NCI-H2171 treated with DMSO at 0.1 percent for 48 hours (cell line): ENCODE measurements around the gene NPDC1.

ENCODE experiments used
- DNase-seq: peaks from one replicate; lab custom pipeline; 2025; lab: John Stamatoyannopoulos, UW

Gene NPDC1

DNA sequence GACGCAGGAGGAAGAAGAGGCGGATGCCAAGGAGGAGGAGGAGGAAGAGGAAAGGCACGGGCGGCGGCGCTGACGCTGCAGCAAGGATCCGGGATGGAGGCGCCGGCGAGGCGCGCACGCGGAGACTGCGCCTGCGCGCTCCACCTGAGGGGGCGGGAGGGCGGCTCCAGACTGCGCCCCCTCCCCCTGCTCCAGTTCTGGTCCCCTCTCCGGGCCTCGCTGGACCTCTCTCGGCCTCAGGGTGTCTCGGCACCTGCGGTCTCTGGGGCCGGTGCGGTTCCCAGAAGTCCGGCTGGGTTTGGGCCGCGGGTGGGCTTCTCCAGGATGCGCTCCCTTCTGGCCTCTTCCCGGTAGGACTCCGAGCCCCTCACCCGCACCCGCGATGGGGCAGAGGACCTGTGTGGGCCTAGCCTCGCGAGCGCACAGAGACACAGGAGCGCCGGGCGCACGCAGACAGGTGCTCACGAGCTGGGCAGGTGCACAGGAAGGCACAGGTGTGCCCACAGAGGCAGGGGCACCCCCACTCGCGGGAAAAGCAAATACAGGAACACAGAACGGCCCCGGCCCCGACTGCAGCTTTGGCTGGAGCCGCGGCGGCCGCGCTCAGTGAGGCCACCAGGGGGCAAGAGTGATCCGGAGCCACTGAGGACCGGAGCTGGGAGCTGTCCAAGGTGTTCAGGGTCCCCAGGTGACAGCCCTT, at the start of gene NPDC1:
NPDC1 (minus strand) TSS at position 90 of the 700 bp plus-strand sequence. CDS start 188 bp downstream, outside the sequence.
- DNase-seq = peak; percentile 86

GRCh38 chr9:137089232-137089947, 43.4 kb upstream of the NPDC1 start:
- peak; percentile 89 for DNase-seq

DNA sequence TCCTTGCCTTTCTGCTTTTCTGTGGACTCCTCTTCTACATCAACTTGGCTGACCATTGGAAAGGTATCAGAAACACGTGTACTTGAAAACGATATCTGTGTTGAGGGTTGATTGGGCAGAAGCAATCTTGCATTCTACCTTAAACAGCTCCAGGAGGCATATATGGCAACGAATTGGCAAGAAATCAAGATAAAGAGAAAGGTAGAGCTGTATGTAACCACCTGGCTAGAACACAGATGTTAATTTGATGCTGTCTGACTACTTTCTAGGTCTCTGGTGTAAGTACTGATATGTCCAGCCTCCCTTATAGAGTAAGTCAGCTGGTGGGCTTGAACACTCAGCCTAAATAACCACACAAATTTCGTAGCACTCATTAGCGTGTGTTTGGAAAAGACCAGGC, 42.1 kb upstream of the NPDC1 start:
- DNase-seq = peak; percentile 77

DNA sequence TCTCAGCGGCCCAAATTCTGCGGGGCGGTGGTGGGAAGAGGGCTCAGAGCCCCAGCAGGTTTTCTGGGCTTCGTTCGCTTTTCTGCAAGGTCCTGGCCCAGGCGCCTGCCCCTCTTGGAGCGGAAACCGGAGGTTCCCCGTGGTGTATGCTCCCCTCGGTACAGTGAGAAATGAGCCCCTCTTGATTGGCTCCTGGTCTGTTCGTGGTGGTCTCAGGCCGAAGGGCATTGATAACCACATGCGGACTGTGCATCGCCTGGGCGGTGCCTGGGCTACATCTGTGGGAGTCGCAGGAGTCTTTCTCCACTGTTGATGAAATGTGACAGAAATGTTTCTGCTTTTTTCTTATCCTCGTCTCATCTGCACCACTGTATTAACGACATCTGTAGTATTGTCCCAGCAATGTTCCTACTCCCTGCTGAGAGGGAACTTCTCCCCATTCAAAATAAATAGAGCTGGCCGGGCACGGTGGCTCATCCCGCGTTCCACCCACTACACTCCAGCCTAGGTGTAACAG, 41.5 kb upstream of the NPDC1 start:
- no peak for DNase-seq

GRCh38 chr9:137086531-137087408, 40.8 kb upstream of the NPDC1 start, which contains the start of gene MAN1B1:
TSS of gene MAN1B1 (plus strand) at chr9:137086985. CDS start at chr9:137087000, 15 bp downstream.
- DNase-seq = peak; percentile 100

- DNase-seq = peak; percentile 30
Observed at GRCh38 chr9:137085920-137086530, 40.0 kb upstream of the NPDC1 start.

GRCh38 chr9:137084526-137084925, 38.5 kb upstream of the NPDC1 start:
- DNase-seq = no peak

DNA sequence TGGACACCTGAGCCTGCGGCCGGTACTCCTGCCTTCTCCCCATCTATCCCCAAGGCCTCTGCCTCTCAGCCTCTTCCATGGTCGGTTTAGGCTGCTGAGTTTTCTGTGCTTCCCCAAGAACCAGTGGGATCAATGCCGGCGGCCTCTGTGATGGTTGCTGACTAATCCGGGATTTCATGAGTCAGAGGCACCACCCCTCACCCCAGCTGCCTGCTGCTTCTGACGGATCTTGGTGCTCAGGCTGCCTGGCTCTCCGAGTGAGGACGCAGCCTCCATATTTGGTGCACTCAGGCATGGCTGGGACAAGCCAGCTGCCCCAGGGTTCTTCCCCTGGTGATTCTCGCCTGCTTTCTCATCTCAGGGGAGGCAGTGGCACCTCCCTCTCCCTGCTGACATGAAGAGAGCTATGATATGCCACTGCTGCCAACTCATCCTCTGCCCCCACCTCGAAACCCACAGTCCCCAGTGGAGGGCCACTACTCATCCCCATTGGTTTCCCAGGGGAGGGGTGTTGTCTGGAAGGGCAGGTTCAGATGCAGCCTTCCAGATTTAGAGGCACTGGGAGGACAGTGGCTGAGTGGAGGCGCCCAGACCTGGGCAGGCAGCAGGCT, 37.5 kb upstream of the NPDC1 start:
- DNase-seq = peak; percentile 50

DNA sequence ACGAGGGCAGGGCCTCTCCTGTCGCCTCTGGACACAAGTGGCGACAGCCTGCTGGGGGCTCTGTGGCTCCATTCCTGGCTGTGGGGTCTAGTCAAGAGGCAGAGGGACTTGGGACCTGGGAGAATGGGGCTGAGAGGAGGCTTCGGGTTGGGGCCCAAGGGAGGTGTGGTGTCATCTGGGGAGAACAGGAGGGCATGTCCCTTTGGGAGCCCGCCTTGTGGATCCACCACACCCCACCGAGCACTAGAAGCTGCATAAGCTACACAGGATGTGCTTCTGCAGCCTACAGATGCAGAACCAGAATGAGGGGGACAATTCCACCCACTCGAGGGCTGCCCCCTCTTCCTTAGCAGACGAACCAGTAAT, 36.9 kb upstream of the NPDC1 start:
- DNase-seq = no peak

GRCh38 chr9:137082222-137082924, 36.4 kb upstream of the NPDC1 start:
- DNase-seq = no peak

GRCh38 chr9:137080260-137081122, 34.5 kb upstream of the NPDC1 start:
- DNase-seq = no peak

DNA sequence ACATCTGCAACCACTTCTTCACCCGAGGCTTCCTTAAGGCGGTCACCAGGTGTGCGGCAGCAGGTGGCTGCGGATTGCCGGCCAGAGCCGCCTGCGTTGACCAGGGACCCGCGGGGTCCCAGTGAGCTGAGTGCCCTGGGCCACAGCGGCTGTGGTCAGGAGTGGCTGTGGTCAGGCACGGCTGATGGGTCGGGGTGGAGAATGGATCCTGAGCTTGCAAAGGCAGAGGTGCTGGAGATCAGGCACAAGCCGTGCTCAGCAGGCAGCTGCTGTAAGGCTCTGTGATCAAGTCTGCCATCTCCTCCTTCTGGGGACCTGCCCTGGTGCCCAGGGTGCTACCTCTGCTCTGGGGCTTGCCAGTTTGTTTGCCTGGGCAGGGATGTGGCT, 33.4 kb upstream of the NPDC1 start:
- no peak for DNase-seq

DNA sequence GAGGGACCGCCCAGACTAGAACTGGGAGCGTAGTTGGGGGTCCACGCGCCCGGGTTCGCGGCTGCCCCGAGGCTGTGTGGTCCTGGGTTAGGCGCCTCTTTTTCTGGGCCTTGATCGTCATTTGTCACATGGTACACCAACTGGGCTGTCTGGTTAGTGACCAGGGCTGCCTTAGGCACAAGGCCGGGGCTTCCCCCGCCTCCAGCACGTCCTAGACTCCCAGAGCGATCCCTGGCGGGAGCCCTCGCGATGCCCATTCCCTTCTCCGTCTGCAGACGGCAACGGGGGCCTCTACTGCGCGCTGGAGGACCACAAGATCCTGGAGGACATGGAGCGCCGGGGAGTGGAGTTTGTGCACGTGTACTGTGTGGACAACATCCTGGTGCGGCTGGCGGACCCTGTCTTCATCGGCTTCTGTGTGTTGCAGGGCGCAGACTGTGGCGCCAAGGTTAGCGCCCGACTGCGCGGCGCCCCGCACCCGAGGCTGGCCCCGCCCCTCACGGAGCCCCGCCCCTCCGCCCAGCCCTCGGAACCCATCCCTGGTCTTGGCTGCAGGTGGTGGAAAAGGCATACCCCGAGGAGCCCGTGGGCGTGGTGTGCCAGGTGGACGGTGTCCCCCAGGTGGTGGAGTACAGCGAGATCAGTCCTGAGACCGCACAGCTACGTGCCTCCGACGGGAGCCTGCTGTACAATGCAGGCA, 32.9 kb upstream of the NPDC1 start:
- no peak for DNase-seq

- no peak for DNase-seq
Observed at GRCh38 chr9:137077758-137078693, 32.0 kb upstream of the NPDC1 start.

GRCh38 chr9:137077010-137077747, 31.2 kb upstream of the NPDC1 start, which contains the start of gene UAP1L1:
TSS of gene UAP1L1 (plus strand) at chr9:137077517. CDS start at chr9:137077533, 16 bp downstream.
- DNase-seq = peak; percentile 19

- DNase-seq = no peak
Observed at GRCh38 chr9:137076636-137077009, 30.6 kb upstream of the NPDC1 start.

DNA sequence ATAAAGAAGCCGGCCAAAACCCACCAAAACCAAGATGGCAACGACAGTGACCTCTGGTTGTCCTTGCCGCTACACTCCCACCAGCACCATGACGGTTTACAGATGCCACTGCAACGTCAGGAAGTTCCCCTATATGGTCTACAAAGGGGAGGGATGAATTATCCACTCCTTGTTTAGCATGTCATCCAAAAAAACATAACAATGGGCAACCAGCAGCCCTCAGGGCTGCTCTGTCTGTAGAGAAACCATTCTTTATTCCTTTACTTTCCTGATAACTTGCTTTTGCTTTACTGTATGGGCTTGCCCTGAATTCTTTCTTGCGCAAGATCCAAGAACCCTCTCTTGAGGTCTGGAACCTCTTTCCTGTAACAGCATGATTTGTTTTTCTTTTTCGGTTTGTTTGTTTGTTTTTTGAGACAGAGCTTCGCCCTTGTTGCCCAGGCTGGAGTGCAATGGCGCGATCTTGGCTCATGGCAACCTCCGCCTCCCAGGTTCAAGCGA, 29.3 kb upstream of the NPDC1 start:
- DNase-seq = no peak
